Fibroblast of lung (primary cell): ENCODE results near the gene RNF10. TPM values are rescaled to one million over a fixed set of nuclear protein-coding genes. Genes with fewer than 3 reads are reported as not detected.
"Not testable (repeated sequence)": the region's sequence is repeated elsewhere in the genome, so short reads cannot be mapped to it uniquely, and the experiment has no call there.

Source experiments
- DNase-seq, 2 donors: peaks; one replicate each; pipeline versions ENCODE4 v3.0.0 to v3.0.0-alpha.2; 2010; ENCODE audit warnings: low read depth in 2 of 2
- H2AFZ ChIP-seq: 2 replicates; pipeline ENCODE4 v1.5.1; 2012; ENCODE audit warnings: low read length, control low read depth, inconsistent platforms
- H3K27ac ChIP-seq: 2 replicates; pipeline ENCODE4 v1.5.1; 2011; ENCODE audit warnings: low read length, control low read depth; ENCODE audit not compliant: insufficient read depth
- H3K27me3 ChIP-seq: 2 replicates; pipeline ENCODE4 v1.5.1; 2011; ENCODE audit warnings: mild to moderate bottlenecking, low read length; ENCODE audit not compliant: control insufficient read depth, insufficient read depth
- H3K36me3 ChIP-seq: 2 replicates; pipeline ENCODE4 v1.5.1; 2011; ENCODE audit warnings: low read length; ENCODE audit not compliant: control insufficient read depth, insufficient read depth
- H3K4me1 ChIP-seq: 2 replicates; pipeline ENCODE4 v1.5.1; 2011; ENCODE audit warnings: low read length; ENCODE audit not compliant: control insufficient read depth, insufficient read depth; ENCODE audit errors: extremely low read depth
- H3K4me2 ChIP-seq: 2 replicates; pipeline ENCODE4 v1.5.1; 2011; ENCODE audit warnings: low read length, control low read depth; ENCODE audit not compliant: insufficient read depth; ENCODE audit errors: extremely low read depth
- H3K4me3 ChIP-seq, 4 experiments: fragments of 200-600 bp in 1 of 4; sonication (generic) in 1 of 4; replicated peaks in 1 of 4; 2 replicates each; pipeline ENCODE4 v1.5.1; 2011 to 2016; ENCODE audit warnings: low read length in 4 of 4, low read depth in 3 of 4, mild to moderate bottlenecking in 3 of 4, control low read depth in 2 of 4, inconsistent platforms in 1 of 4, mixed read lengths in 1 of 4; ENCODE audit not compliant: insufficient read depth in 1 of 4; ENCODE audit errors: control extremely low read depth in 1 of 4
- H3K79me2 ChIP-seq: 2 replicates; pipeline ENCODE4 v1.5.1; 2012; ENCODE audit warnings: mild to moderate bottlenecking, low read length, inconsistent platforms; ENCODE audit not compliant: control insufficient read depth, insufficient read depth
- H3K9ac ChIP-seq: 2 replicates; pipeline ENCODE4 v1.5.1; 2011; ENCODE audit warnings: mild to moderate bottlenecking, low read length, control low read depth; ENCODE audit not compliant: insufficient read depth
- H3K9me3 ChIP-seq: 2 replicates; pipeline ENCODE4 v1.5.1; 2012; ENCODE audit warnings: low read depth, low read length; ENCODE audit not compliant: control insufficient read depth, insufficient read depth
- H4K20me1 ChIP-seq: 2 replicates; pipeline ENCODE4 v1.5.1; 2011; ENCODE audit warnings: low read length; ENCODE audit not compliant: control insufficient read depth, insufficient read depth; ENCODE audit errors: extremely low read depth
- EZH2 ChIP-seq: IDR thresholded peaks from 2 replicates; pipeline ENCODE4 v1.5.1; 2012; ENCODE audit warnings: low read length, control low read depth, mild to moderate bottlenecking; ENCODE audit errors: missing control alignments
- polyA plus RNA-seq, 2 donors: library from polyadenylated mRNA; depleted of rRNA in 1 of 2; stranded (reverse) in 1 of 2; unstranded in 1 of 2; fragments of >200 nt; gene quantifications; 2 replicates each; pipeline ENCODE4 v1.2.1, GENCODE V29; 2011 to 2012; ENCODE audit warnings: missing spikeins in 1 of 2
- total RNA-seq: library from RNA; depleted of rRNA; stranded (reverse); fragments of >200 nt; gene quantifications from 2 replicates; pipeline ENCODE4 v1.2.1, GENCODE V29; 2014
- TF ChIP-seq, protein P1 (sequence below), 2 donors: IDR thresholded peaks in 1 of 2; conservative IDR thresholded peaks in 1 of 2; 1 replicate in 1 of 2; 2 replicates in 1 of 2; pipeline ENCODE4 v1.5.1; 2011 to 2012; ENCODE audit warnings: low read length in 2 of 2, control low read depth in 1 of 2, inconsistent platforms in 1 of 2, low read depth in 1 of 2, mild to moderate bottlenecking in 1 of 2

Gene RNF10
- total and polyA plus RNA-seq, 2 donors (not counting 1 experiment from before 2014, with no cell fraction given) = 174 to 184 TPM

GRCh38 chr12:120514002-120514401, 20.2 kb upstream of the RNF10 start:
- Histone ChIP-seq H3K27me3 (no peaks in the 10 kb centered on the region), H3K4me1 (no peaks in the 10 kb centered on the region), H3K27ac (no peak overlapping the region), H4K20me1 (no peaks in the 10 kb centered on the region), H3K9me3 (no peaks in the 10 kb centered on the region), H3K79me2 (no peaks in the 10 kb centered on the region), H2AFZ (no peak overlapping the region), H3K4me2 (no peak overlapping the region), H3K9ac (no peak overlapping the region), H3K4me3 (no peak overlapping the region), H3K36me3 (peaks cover 4% of the 10 kb centered on the region)
- DNase-seq = no peak
- no peak for TF ChIP-seq EZH2
- TF ChIP-seq, protein P1, sequence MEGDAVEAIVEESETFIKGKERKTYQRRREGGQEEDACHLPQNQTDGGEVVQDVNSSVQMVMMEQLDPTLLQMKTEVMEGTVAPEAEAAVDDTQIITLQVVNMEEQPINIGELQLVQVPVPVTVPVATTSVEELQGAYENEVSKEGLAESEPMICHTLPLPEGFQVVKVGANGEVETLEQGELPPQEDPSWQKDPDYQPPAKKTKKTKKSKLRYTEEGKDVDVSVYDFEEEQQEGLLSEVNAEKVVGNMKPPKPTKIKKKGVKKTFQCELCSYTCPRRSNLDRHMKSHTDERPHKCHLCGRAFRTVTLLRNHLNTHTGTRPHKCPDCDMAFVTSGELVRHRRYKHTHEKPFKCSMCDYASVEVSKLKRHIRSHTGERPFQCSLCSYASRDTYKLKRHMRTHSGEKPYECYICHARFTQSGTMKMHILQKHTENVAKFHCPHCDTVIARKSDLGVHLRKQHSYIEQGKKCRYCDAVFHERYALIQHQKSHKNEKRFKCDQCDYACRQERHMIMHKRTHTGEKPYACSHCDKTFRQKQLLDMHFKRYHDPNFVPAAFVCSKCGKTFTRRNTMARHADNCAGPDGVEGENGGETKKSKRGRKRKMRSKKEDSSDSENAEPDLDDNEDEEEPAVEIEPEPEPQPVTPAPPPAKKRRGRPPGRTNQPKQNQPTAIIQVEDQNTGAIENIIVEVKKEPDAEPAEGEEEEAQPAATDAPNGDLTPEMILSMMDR (conservative IDR thresholded peaks at IDR 0.05 in 1 of 2, IDR thresholded peaks at IDR 0.05 in 1 of 2; ENCODE audit: low read depth in 1 of 2, low read length in 2 of 2) = no peak

- Histone ChIP-seq H2AFZ (no peak overlapping the region), H3K4me2 (no peak overlapping the region), H3K79me2 (no peaks in the 10 kb centered on the region), H3K27ac (no peak overlapping the region), H3K36me3 (peaks cover 4% of the 10 kb centered on the region), H3K9ac (no peak overlapping the region), H3K9me3 (no peaks in the 10 kb centered on the region), H3K4me3 (no peak overlapping the region), H3K27me3 (no peaks in the 10 kb centered on the region), H4K20me1 (no peaks in the 10 kb centered on the region), H3K4me1 (no peaks in the 10 kb centered on the region)
- no peak for TF ChIP-seq EZH2
- DNase-seq = no peak
Observed at GRCh38 chr12:120515496-120515895, 18.7 kb upstream of the RNF10 start.

DNA sequence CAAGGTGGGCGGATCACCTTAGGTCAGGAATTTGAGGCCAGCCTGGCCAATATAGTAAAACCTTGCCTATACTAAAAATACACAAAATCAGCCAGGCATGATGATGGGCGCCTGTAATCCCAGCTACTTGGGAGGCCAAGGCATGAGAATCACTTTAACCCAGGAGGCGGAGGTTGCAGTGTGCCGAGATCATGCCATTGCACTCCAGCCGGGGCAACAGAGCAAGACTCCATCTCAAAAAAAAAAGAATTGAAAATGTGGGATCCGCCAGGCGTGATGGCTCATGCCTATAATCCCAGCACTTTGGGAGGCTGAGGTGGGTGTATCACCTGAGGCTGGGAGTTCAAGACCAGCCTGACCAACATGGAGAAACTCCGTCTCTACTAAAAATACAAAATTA, 14.8 kb upstream of the RNF10 start:
- H3K9ac ChIP-seq, H3K4me1 ChIP-seq, DNase-seq, H3K79me2 ChIP-seq, H3K36me3 ChIP-seq, H3K4me2 ChIP-seq, H4K20me1 ChIP-seq, H3K27ac ChIP-seq, H3K27me3 ChIP-seq, H2AFZ ChIP-seq, H3K4me3 ChIP-seq, H3K9me3 ChIP-seq: not testable (repeated sequence)

- Histone ChIP-seq H2AFZ (no peak overlapping the region), H3K79me2 (no peaks in the 10 kb centered on the region), H3K9ac (no peak overlapping the region), H3K9me3 (no peaks in the 10 kb centered on the region), H3K36me3 (no peaks in the 10 kb centered on the region), H3K4me2 (no peak overlapping the region), H3K4me1 (no peaks in the 10 kb centered on the region), H3K27me3 (no peaks in the 10 kb centered on the region), H3K27ac (no peak overlapping the region), H4K20me1 (no peaks in the 10 kb centered on the region), H3K4me3 (no peak overlapping the region)
- TF ChIP-seq EZH2 = no peak
- TF ChIP-seq, protein P1 (conservative IDR thresholded peaks at IDR 0.05 in 1 of 2, IDR thresholded peaks at IDR 0.05 in 1 of 2; ENCODE audit: low read depth in 1 of 2, low read length in 2 of 2) = no peak
- no peak for DNase-seq
Observed at GRCh38 chr12:120522568-120522967, 11.6 kb upstream of the RNF10 start.
